Ammon's horn (tissue), 1 donor: Measurements from ENCODE around the gene ROGDI.
A peak's percentile ranks its signal among the peaks of the same experiment; 100 is the strongest.

Experiments used
- DNase-seq: peaks from one replicate; pipeline ENCODE4 v3.0.0-alpha.2; 2016; ENCODE audit warnings: low spot score

The ROGDI gene

DNA sequence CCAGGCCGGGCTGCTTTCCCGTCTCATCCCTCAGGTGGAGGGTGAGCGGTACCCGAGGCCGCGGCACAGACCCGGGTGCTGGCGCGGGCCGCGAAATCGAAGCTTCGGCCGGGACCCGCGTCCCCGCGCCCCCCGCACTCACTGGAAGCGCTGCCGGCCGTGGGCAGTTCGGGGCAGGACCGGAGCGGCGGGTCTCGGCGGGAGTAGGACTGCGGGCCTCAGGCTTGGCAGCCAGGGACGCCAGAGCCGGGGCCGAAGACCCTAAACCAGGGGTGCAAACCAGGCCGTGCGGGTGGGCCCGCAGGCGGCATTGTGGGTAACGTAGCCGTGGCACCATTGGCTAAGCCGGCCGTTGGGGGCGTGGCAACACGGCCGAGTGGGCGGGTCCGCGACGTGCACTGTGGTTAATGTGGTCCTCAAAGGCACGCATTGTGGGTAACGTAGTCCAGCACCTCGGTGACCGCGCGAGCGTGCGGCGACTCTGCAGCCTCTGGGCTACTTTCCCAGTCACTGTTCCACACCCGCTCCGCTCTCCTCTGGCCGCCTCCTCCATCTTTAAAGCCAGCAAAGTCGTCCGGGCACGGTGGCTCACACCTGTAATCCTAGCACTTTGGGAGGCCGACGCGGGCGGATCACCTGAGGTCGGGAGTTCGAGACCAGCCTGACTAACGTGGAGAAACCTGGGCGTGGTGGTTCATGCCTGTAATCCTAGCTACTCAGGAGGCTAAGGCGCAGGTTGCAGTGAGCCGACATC, 35.4 kb downstream of the ROGDI start, which contains the start of gene ZNF500:
ZNF500 (minus strand) TSS at position 288 of the 754 bp plus-strand sequence. CDS start 1,184 bp downstream, outside the sequence.
- peak; percentile 99 for DNase-seq

DNA sequence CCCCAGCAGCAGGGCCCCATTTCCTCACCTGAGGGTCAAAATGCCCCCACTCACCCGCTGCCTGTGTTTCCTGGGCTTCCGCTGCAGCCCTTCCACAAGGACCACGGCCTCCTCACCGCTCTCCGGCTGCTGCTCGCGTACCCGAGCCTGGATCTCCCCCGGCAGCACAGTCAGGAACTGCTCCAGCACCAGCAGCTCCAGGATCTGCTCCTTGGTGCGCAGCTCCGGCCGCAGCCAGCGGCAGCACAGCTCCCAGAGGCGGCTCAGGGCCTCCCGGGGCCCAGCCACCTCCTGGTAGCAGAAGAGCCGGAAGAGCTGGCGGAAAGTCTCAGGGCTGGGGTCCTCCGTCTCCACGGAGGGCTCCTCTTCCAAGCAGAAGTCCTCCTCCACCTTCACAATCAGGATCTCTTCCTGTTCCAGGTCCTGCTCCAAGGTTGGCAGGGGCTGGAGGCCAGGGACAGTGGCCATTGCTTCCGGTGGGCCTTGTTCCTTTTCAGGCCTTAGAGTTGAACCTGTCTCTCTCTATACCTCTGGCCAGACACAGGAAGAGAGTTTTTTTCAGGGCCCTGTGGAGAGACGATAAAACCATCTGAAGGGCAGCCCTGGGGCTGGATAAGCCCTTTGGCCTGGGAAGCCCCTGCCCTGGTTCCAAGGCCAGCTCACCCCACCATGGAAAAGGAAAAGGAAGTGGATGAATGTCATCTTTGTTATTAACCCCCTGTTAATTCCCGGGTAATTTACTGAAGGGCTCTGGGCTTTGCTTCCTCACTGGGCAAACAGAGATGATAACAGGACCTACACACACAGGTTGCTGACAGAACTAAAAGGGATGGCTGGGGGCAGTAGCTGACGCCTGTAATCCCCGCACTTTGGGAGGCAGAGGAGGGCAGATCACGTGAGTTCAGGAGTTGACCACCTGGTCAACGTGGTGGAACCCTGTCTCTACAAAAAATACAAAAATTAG, 36.6 kb downstream of the ROGDI start:
- no peak for DNase-seq

DNA sequence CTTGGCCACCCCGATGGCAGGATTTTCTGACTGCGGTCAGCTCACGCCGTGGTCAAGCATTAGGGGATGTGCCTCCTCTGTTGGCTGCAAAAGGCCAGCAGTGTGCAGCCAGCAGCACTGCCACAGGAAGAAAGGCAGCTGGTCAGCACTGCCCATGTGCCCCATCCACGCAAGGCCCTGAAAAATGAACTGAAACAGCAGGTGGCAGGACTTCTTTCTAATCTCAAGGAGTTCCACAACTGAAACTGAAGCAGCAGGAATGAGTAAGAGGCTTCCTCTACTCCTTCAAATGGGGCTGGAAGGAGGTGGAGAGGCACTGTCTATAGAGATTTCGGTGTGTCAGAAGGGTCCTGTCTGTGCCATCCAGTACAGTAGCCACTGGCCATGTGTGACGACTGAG, 38.6 kb downstream of the ROGDI start:
- no peak for DNase-seq

DNA sequence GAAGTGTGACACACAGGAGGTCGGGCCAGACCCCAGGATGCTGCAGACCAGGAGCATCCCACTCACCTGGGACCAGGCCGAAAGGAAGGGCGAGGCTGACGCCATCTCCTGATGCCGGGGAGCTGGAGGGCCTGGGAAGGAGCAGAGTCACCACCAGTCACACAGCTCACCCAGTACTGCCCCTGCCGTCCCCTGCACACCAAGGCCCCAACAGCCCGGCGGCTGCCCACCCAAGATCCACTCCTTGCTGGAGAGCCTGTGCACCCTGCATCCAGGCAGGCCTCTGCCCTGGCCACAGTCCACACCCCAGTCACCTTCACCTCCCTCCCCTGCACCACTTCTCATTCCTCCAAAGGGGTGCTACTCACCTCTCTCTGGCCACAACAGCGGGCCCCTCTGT, 40.2 kb downstream of the ROGDI start:
- DNase-seq, result no peak

DNA sequence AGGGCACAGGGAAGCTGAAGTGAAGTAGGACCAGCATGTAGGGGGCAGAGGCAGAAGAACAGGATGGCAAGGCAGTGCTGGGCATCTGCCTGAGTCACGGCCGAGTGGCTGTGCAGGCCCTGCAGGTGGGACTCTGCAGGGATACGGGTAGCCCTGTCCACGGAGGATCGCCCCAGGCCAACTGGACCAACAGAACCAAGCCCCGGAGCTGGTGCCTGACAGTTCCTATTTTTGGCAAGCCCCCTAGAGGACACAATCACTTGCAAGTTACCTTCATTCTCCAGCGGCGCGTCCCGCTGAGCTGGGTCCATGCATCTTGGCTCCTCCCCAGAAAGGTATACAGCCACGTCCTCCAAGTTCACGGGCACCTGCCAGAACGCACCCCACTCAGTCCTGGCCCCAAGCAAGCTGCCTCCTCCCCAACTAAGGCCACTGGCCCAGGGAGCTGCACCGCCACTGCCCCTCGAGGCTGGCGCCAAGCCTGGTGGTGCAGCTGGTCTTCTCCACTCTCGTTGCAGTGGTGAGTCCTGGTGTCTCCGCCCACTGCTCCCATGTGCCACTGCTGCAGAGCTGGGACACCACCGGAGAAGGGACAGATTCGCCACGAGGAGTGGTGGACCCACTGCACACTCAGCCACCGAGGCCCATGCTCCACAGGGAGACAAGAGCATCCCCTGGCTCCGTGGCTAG, 42.1 kb downstream of the ROGDI start:
- no peak for DNase-seq

DNA sequence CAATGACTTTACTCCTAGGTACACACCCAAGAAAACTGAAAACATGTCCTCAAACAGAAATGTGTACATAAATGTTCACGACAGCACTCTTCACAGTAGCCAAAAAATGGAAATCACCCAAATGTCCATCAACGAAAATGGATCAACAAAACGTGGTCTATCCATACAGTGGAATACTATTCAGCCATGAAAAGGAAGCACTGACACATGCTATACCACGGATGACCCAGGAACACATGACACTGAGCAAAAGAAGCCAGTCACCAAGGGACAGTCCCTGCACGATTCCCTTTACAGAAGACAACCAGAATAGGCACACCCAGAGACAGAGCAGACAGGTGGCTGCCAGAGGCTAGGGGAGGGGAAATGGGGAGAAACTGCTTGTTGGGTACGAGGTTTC, 46.7 kb downstream of the ROGDI start:
- no peak for DNase-seq

DNA sequence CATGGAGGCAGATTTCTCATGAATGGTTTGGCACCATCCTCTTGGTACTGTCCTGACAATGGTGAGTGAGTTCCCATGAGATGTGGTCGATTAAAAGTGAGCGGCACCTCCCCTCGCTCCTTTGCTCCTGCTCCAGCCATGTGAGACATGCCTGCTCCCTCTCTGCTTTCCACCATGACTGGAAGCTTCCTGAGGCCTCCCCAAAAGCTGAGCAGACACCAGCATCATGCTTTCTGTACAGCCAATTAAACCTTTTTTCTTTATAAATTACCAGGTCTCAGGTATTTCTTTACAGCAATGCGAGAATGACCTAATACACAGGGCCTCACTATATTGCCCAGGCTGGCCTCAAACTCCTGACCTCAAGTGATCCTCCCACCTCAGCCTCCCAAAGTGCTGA, 47.6 kb downstream of the ROGDI start:
- no peak for DNase-seq

DNA sequence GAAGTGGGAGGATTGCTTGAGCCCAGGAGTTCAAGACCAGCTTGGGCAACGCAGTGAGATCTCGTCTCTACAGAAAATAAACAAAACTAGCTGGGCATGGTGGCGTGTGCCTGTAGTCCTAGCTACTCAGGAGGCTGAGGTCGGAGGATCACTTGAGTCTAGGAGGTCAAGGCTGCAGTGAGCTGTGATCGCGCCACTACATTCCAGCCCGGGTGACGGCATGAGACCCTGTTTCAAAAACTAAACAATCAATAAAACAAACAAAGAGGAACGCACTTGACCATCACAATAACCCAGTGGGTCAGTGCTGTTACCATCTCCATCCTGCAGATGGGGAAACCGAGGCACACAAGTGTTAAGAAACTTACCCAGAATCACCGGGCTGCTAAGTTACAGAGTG, 49.2 kb downstream of the ROGDI start:
- DNase-seq, result no peak

DNA sequence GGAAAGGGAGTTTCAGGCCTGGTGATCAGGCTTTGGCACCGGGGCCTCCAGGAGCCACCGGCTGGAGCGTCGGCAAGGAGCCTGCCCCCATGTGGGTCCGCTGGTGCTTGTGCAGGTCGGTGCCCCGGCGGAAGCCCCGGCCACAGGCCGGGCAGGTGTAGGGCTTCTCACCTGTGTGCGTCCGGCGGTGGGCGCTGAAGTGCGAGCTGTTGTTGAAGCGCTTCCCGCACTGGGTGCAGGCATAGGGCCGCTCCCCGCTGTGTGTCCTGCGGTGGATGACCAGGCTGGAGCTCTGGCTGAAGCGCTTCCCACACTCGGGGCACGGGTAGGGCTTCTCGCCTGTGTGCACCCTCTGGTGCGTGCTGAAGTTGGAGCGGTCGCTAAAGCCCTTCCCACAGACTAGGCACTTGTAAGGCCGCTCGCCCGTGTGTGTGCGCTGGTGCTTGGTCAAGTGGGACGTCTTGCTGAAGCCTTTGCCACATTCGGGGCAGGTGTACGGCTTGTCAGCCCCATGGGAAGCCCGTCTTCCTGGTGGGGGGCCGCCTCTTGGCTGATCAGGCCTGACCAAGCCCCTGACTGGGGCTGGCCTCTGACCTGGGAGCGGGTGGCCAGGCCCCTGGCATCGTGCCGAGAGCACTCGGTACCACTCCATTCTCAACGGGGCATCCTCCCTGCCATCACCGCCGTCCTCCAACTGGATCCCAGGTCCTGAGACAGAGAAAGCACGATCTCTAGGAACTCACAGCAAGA, 49.9 kb downstream of the ROGDI start:
- DNase-seq, result no peak

DNA sequence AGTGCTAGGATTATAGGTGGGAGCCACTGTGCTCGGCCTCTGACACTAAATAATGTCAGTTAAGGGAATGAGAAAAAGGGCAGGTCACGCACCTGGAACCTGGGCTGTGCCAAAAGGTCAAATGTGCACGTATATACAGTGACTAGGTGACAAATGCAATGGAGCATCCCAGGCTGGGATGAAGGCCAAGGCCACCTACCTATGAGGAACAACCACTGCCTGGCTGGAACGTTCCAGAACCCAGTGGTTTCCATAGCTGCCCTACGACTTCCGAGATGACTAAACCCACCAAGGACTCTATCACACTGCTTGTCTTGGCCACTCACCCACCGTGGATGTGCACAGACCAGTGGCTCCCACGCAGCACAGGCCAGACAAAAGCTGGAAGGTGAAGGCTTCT, 51.5 kb downstream of the ROGDI start:
- no peak for DNase-seq

DNA sequence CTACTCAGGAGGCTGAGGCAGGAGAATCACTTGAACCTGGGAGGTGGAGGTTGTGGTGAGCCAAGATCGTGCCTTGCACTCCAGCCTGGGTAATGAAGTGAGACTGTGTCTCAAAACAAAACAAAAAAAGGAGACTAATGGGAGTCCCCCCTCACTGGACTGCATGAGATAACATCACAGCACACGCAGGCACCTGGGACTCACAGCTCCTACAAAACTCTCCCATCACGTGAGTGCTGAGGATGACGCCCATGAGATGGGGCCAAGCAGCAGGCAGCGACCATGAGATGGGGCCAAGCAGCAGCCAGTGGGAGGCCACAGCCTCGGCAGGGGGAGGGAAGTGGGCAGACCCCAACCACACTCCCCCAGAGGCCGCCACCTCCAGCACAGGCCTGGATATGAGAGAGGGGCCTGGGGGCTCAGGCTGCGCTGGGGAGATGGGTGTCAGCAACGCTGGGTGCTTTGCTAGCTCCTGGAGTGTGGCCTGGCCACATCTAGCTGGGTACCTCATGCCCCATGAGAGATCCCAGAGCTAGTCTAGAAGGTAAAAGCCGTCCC, 52.7 kb downstream of the ROGDI start:
- DNase-seq, result no peak

DNA sequence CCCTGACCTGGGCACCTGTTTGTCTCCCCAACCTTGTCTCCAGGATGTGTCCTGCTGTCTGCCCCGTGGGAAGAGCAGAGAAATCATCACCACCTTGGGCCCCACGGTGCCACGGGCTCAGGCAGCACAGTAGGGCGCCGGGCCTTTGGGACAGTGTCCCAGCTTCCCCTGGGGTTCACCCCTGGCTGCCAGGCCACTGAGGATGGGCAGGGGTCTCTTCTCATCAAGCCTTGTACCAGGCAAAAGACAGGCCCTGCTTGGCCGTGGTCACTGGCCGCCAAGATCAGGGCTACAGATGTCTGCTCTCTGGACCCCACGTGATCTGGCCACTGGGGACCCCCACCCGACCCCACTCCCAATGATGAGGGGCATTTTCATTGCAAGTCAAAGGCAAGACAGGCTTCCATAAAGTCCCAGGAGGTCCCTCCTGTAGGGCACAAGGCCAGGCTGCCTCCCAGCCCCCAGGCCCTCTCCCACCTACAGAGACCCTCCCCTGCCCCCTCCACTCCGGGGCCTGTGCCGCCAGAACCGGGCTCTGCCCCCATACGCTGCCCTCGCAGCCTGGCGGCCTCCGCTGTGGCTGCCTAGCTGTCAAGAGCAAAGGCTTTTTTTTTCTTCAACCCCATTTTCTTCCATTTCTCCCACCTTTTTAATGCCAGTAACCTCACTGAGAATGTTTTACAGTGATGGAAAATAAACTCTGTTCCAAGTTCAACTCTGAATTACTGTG, 53.6 kb downstream of the ROGDI start:
- no peak for DNase-seq

DNA sequence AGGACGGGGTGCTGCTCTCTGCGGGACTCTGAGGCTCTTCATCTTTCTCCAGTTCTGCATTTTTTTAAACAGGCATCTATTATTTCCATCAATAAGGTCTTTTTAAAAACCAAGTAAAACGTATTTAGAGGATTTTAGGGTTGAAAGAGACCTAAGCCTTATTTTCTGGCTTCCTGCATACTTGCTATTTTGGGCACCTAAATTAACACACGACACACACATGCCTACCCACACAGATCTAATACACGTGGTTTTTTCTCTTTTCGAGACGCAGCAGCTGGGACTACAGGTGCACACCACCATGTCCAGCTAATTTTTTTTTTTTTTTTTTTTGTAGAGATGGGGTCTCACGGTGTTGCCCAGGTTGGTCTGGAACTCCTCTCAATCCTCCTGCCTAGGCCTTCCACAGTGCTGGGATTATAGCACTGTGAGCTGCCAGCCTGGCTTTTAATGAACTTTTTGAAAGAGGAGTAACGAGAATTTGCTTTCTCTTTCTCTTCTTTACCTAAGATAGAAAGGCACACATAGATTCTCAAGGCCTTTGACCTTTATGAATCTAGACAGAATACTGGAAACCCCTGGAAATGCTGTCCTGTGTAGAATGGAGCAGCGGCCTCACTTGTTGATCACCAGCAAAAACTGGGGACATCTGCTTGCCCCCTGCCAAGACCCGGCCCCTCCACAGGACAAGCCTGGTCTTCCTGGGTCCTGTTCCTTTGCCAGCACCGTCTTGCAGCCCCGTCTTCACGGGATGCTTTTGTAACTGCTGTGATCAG, 54.3 kb downstream of the ROGDI start:
- no peak for DNase-seq

DNA sequence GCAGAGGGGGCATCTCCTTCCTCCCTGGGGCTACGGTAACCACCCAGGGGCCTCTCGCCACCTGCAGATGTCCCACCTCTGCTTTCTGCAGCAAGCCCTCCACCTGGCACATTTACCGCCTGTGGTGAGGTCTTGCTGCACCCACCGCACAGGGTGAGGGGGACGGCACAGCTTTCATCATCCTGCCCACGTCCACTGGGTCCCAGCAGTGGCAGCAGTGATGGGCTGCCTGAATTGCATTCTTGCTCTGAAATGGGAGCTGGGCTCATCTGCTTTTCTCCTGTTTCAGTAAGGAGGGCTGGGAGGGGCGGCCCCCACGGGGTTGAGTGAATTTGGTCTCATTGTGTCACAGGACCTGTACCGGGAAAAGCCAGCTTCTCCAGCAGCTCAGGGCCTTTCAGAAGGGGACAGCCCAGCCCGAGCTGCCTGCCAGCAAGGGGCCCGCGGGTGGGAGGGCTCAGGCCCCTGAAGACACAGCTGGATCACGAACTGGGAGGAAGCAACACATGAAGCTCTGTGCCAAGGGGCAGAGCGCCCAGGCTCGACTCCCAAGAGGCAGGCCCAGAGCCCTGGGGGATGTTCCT, 55.4 kb downstream of the ROGDI start:
- DNase-seq, result peak; percentile 26
